HG02981 (cell line): Measurements from ENCODE around the gene CEBPA.
"Not testable (repeated sequence)": the region's sequence is repeated elsewhere in the genome, so short reads cannot be mapped to it uniquely, and the experiment has no call there.

ENCODE experiments used
- ATAC-seq: cut with Tn5 transposase; IDR thresholded peaks from one replicate; pipeline ENCODE4 v1.9.1; 2021; ENCODE audit warnings: mild to moderate bottlenecking, moderate library complexity; ENCODE audit not compliant: unreplicated experiment

Gene CEBPA

DNA sequence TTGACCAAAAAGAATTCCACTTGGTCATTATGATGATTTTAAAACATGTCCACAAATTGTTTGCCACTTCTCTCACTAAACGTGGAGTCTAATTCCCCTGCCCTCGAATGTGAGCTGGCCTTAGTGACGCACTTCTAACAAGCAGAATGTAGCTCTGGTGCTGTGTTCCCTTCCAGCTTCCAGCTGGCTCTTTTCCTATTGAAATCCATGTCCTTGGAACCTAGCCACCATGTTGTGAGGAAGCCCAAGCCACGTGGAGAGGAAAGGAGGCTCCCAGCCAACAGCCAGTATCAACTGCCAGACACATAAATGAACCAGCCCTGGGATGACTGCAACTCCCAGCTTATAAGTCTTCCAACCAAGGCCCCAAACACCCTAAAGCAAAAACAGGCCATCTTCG, 23.6 kb upstream of the CEBPA start:
- ATAC-seq = no peak

- ATAC-seq = no peak
Observed at GRCh38 chr19:33324628-33325027, 22.3 kb upstream of the CEBPA start.

DNA sequence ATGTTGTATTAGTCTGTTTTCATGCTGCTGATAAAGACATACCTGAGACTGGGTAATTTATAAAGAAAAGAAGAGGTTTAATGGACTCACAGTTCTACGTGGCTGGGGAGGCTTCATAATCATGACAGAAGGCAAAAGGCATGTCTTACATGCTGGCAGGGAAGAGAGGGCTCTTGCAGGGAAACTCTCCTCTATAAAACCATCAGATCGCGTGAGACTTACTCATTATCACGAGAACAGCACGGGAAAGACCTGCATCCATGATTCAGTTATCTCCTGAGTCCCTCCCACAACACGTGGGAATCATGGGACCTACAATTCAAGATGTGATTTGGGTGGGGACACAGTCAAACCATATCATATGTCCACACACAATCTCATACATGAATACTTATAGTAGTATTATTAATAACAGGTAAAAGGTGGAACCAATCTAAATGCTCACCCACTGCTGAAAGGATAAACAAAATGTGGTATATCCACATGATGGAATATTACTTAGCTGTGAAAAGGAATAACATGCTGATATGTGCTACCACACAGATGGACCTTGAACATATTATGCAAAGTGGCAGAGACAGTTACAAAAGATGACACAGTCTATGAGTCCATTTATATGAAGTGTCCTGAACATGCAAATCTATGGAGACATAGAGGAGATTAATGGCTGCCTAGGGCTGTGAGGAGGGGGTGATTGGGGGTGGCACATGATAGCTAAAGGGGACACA, 20.9 kb upstream of the CEBPA start:
- no peak for ATAC-seq

GRCh38 chr19:33320636-33321035, 18.3 kb upstream of the CEBPA start:
- ATAC-seq = no peak

DNA sequence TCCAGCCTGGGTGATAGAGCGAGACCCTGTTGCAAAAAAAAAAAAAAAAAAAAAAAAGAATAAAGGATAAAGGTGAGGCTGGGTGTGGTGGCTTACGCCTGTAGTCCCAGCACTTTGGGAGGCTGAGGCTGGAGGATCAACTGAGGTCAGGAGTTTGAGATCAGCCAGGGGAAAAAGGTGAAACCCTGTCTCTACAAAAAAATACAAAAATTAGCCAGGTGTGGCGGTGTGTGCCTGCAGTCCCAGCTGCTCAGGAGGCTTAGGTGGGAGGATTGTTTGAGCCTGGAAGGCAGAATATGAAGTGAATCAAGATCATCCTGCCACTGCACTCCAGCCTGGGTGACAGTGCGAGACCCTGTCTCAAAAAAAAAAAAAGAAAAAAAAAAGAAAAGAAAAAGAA, 15.7 kb upstream of the CEBPA start:
- not testable (repeated sequence) for ATAC-seq

DNA sequence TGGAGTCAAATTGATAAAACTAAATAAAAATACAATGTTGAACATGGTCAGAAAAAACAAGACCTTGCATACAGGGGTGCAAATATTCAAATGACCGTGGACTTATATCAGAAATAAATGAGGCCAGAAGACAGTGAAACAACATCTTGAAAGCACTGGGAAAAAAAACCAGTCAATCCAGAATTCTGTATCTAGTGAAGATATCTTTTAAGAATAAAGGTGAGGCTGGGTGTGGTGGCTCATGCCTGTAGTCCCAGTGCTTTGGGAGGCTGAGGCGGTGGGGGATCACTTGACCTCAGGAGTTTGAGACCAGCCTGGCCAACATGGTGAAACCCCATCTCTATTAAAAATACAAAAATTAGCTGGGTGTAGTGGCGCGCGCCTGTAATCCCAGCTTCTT, 15.2 kb upstream of the CEBPA start:
- ATAC-seq = no peak

- no peak for ATAC-seq
Observed at GRCh38 chr19:33316541-33317264, 14.4 kb upstream of the CEBPA start.

DNA sequence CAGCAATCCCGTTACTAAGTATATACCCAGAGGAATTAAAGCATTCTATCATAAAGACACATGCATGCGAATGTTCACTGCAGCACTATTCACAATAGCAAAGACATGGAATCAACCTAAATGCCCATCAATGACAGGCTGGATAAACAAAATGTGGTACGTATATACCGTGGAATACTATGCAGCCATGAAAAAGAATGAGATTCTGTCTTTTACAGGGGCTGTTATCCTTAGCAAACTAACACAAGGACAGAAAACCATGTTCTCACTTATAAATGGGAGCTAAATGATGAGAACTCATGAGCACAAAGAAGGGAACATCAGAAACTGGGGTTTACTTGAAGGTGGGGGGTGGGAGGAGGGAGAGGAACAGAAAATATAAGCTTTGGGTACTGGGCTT, 10.5 kb upstream of the CEBPA start:
- ATAC-seq = not testable (repeated sequence)

GRCh38 chr19:33312065-33312464, 9.7 kb upstream of the CEBPA start:
- ATAC-seq = no peak

- ATAC-seq = no peak
Observed at GRCh38 chr19:33311326-33311682, 9.0 kb upstream of the CEBPA start.

DNA sequence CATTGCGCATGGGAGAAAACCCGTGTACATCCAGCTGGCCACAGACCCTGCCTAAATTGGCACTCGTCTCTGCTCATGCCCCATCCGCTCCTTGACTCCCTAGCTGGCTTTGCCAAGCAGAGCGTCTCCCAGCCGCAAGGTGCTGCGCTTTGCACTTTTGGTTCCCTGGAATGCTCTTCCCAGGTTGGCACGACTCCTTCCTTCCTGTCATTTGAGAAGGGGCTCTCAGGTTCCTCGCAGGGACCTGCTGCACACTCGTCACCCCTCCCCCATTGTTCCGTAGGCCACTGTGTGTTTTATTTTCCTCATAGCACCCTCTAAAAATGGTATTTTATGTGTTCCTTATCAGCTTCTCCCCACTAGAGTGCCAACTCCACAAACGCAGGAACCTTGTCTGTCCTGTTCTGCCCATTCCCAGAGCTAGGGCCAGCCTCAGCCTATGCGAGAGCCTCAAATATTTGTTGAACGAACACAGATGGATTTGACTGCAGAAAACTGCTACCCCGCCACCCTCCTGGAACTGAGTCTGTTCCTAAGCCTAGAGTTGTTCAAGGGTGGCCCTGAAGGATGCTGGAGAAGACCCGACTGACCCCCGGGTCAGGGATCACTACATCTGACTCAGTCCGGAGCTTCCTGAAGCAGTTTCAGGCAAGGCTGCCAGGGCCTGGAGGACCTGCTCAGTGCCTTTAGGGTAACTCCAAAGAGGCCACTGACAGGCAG, 8.4 kb upstream of the CEBPA start:
- ATAC-seq = no peak

- no peak for ATAC-seq
Observed at GRCh38 chr19:33309826-33310225, 7.5 kb upstream of the CEBPA start.

GRCh38 chr19:33306853-33307792, 4.8 kb upstream of the CEBPA start:
- ATAC-seq = no peak

GRCh38 chr19:33306191-33306590, 3.9 kb upstream of the CEBPA start:
- ATAC-seq = no peak

GRCh38 chr19:33304760-33305647, 2.7 kb upstream of the CEBPA start:
- ATAC-seq = no peak

GRCh38 chr19:33304371-33304759, 2.0 kb upstream of the CEBPA start:
- no peak for ATAC-seq

GRCh38 chr19:33303791-33304345, 1.5 kb upstream of the CEBPA start:
- no peak for ATAC-seq

DNA sequence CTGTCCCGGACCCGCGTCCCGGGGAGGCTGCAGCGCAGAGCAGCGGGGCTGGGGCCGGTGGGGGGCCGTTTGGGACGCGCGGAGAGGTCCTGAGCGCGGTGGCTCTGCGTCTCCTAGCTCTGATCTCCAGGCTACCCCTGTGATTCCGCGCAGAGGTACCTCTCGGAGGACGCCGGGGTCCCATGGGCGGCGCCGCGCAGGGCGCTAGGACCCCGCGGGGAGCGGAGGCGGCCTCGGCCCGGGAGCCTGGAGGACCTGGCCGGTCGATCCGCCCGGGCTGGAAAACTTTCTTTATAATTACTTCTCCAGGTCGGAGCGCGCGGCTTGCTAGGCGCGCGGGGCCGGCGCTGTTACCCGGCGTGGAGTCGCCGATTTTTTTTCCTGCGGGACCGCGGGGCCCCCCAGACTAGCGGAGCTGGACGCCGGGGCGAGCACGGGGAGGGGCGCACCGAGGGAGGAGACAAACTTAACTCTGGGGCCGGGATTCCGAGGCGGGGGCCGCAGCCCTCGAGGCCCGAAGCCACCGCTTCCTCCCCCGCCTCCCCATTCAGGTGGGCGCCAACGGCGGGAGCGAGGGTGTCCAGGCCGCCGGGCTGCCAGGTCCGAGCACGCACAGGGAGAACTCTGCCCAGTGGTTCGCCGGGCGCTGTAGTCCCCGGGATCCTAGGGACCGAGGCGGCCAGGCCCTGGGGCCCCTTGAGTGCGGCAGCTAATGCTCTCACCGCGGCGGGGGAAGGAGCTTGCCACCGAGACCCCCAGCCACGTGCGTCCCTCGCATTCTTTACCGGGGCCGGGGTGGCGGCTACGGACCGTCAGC, 848 bp upstream of the CEBPA start:
- ATAC-seq = no peak

DNA sequence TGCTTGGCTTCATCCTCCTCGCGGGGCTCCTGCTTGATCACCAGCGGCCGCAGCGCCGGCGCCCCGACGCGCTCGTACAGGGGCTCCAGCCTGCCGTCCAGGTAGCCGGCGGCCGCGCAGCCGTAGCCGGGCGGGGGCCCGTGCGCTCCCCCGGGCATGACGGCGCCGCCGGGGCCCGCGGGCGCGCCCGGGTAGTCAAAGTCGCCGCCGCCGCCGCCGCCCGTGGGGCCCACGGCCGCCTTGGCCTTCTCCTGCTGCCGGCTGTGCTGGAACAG, 497 bp downstream of the CEBPA start:
- ATAC-seq = no peak
